Measurements from ENCODE around the gene CNOT6L.

GRCh38 chr4:77801260-77801608 lies 17.9 kb downstream of the CNOT6L start:
- TF ChIP-seq NFIC (IDR thresholded peaks at IDR 0.05; ENCODE audit: borderline replicate concordance) (no peak), RAD21 (IDR thresholded peaks at IDR 0.05; ENCODE audit: low read length) (no peak), REST (IDR thresholded peaks at IDR 0.05; ENCODE audit: low read depth, low read length) (no peak), CTCF (IDR thresholded peaks at IDR 0.05) (no peak), EZH2phosphoT487 (IDR thresholded peaks at IDR 0.05; ENCODE audit: borderline replicate concordance, low read depth) (no peak), SIN3A (IDR thresholded peaks at IDR 0.05; ENCODE audit: borderline replicate concordance, low read depth, low read length) (no peak), RCOR1 (IDR thresholded peaks at IDR 0.05; ENCODE audit: low read length) (no peak)
- TF ChIP-seq, protein P1, sequence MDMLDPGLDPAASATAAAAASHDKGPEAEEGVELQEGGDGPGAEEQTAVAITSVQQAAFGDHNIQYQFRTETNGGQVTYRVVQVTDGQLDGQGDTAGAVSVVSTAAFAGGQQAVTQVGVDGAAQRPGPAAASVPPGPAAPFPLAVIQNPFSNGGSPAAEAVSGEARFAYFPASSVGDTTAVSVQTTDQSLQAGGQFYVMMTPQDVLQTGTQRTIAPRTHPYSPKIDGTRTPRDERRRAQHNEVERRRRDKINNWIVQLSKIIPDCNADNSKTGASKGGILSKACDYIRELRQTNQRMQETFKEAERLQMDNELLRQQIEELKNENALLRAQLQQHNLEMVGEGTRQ (IDR thresholded peaks at IDR 0.05; ENCODE audit: borderline replicate concordance, low read depth, low read length): no peak
